ENCODE data around the gene IFT81.
A peak's percentile ranks its signal among the peaks of the same experiment; 100 is the strongest.

The IFT81 gene

DNA sequence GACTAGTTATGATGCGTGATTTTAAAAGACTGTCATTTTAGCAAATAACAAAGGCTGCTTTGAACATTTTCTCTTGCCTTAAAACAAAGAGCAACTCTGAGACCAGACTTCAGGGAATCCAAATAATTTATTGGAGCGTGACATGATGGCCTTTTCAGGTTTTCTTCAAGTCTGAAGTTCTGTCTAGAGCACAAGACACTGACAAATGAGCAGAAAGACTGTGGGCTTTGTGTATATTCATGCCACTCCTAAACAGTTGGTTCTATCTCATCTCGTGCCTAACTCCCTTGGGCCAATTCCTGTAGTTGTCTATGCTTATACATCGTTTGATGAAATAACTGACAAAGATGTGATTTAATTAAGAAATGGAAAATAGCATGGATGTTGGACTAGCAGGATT lies 47.5 kb downstream of the IFT81 start:
- Histone ChIP-seq H3K27ac (no peak overlapping the region), H3K4me2 (no peak overlapping the region), H3K4me3 (no peak overlapping the region), H3K36me3 (peaks cover 23% of the 10 kb centered on the region), H3K27me3 (no peaks in the 10 kb centered on the region), H4K20me1 (no peaks in the 10 kb centered on the region), H3K9me3 (peaks cover 7% of the 10 kb centered on the region; the same call in 1 of the 2 replicates), H3K4me1 (peaks cover 18% of the 10 kb centered on the region), H3K9ac (no peak overlapping the region)
- no peak for TF ChIP-seq Cebpa-rat (IDR thresholded peaks at IDR 0.05)

DNA sequence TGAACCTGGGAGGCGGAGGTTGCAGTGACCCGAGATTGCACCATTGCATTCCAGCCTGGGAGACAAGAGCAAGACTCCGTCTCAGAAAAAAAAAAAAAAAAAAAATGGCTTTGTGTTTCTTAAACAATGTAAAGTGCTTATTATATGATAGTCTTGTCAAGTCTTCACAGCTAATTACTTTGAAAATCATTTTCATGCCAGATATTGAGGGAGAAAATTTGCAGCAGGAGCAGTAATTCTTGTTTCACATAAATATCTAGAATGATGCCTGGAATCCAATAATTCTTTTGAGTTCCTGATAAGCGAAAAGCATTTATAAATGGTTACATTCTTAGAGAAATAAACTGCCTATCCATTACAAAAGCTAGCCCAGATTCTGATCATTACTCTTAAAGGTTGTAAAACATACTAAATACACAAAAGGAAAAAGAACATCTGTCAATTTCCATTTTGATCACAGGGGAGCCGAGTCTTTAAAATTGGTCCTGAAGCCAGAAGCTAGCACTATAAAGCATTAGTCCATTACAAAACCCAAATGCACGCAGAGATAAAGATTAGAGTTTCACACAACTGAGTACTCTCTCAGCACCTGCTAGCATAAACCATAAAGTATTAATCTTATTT lies 50.3 kb downstream of the IFT81 start:
- H3K36me3 ChIP-seq: peaks cover 15% of the 10 kb centered on the region
- no peak overlapping the region for H3K27ac ChIP-seq
- no peak overlapping the region for H3K4me2 ChIP-seq
- peaks cover 26% of the 10 kb centered on the region for H3K4me1 ChIP-seq
- peaks cover 7% of the 10 kb centered on the region; the same call in 1 of the 2 replicates for H3K9me3 ChIP-seq
- no peaks in the 10 kb centered on the region for H4K20me1 ChIP-seq
- no peaks in the 10 kb centered on the region for H3K27me3 ChIP-seq
- H3K9ac ChIP-seq: no peak overlapping the region
- no peak for TF ChIP-seq Cebpa-rat (IDR thresholded peaks at IDR 0.05)
- H3K4me3 ChIP-seq: no peak overlapping the region

DNA sequence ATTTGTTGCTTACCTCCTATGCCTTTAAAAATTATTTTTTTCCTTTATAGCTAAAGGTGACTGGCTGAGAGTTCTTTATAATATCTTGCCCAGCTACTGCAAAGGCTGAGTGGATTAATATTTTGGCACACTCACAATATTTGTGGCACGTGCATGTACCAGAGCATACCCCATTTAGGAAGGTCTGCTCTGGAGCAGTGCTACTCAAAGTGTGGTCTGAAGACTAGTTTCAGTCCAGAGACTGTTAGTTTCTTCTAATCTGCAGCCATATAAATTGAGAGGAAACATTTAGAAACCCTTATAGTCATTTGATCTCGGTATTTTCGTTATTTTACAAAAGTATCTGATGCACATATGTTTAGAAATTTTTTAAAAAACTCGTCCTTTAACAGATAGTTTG lies 51.0 kb downstream of the IFT81 start:
- Histone ChIP-seq H3K36me3 (peaks cover 10% of the 10 kb centered on the region; the same call in 1 of the 2 replicates), H3K4me3 (no peak overlapping the region), H3K27ac (no peak overlapping the region), H3K27me3 (no peaks in the 10 kb centered on the region), H4K20me1 (no peaks in the 10 kb centered on the region), H3K9me3 (peaks cover 7% of the 10 kb centered on the region; the same call in 1 of the 2 replicates), H3K4me1 (peaks cover 26% of the 10 kb centered on the region), H3K4me2 (no peak overlapping the region), H3K9ac (no peak overlapping the region)
- no peak for TF ChIP-seq Cebpa-rat (IDR thresholded peaks at IDR 0.05)

DNA sequence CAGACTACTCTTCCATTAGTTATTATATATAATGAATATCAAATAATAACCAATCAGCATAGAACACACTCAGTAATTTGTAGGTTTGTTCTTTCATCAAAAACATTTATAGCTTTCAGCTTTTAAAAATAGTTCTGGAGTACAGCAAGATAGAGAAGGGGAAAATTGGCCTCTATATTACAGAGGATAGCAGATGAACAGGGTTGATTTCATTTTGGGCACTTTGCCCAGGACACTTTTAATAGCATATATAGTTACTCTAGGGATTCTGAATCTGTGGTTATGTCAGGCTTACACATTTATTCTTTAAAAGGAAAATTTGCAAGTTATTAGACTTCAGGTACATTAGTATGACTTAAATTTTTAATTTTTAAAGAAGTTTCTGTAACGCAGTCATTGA lies 52.6 kb downstream of the IFT81 start:
- H3K9ac ChIP-seq: no peak overlapping the region
- H3K27me3 ChIP-seq: no peaks in the 10 kb centered on the region
- TF ChIP-seq Cebpa-rat (IDR thresholded peaks at IDR 0.05): no peak
- H3K36me3 ChIP-seq: peaks cover 16% of the 10 kb centered on the region
- H3K27ac ChIP-seq: no peak overlapping the region
- no peak overlapping the region for H3K4me3 ChIP-seq
- peak overlapping the region; percentile 32 for H3K4me2 ChIP-seq
- peaks cover 7% of the 10 kb centered on the region; the same call in 1 of the 2 replicates for H3K9me3 ChIP-seq
- no peaks in the 10 kb centered on the region for H4K20me1 ChIP-seq
- peaks cover 26% of the 10 kb centered on the region for H3K4me1 ChIP-seq

DNA sequence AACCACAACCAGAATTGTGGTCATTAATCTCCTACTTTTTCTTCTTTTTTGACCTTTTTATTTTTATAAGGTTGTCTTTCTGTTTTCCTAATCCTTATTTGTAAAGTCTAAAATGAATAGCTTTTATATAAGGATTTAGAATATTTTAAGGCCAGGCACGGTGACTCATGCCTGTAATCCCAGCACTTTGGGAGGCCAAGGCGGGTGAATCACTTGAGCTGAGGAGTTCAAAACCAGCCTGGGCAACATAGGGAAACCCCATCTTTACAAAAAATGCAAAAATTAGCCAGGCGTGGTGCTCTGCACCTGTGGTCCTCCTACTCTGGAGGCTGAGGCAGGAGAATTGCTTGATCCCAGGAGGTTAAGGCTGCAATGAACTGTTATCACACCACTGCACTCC lies 55.1 kb downstream of the IFT81 start:
- Histone ChIP-seq H3K36me3 (peaks cover 37% of the 10 kb centered on the region), H4K20me1 (no peaks in the 10 kb centered on the region), H3K4me2 (peak overlapping the region; percentile 15), H3K27me3 (no peaks in the 10 kb centered on the region), H3K4me1 (peaks cover 26% of the 10 kb centered on the region), H3K9ac (no peak overlapping the region), H3K4me3 (no peak overlapping the region), H3K27ac (no peak overlapping the region), H3K9me3 (no peaks in the 10 kb centered on the region)
- TF ChIP-seq Cebpa-rat (IDR thresholded peaks at IDR 0.05): no peak

DNA sequence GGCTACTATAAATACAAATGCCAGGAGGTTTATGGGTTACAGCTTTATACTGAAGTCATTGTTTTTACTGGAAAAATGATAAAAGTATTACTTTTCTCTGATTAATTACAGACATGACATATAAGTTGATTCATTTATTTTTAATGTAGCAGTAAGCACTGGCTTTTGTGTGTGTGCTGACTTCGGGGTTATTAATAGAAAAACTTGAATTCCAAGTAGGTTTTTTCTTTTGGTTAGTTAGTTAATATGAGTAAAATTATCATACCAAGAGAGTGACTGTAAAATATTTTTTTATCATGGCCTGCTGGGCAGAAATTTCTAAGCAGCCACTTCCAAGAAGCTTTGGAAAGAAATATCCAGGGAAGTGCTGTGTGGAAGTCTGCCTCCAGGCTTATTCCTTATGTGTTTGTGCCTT lies 56.4 kb downstream of the IFT81 start:
- no peak for TF ChIP-seq Cebpa-rat (IDR thresholded peaks at IDR 0.05)
- Histone ChIP-seq H3K4me2 (no peak overlapping the region), H3K4me1 (peaks cover 26% of the 10 kb centered on the region), H3K36me3 (peaks cover 46% of the 10 kb centered on the region), H3K27ac (no peak overlapping the region), H3K27me3 (no peaks in the 10 kb centered on the region), H3K9me3 (peaks cover 8% of the 10 kb centered on the region), H4K20me1 (no peaks in the 10 kb centered on the region), H3K4me3 (no peak overlapping the region), H3K9ac (no peak overlapping the region)

DNA sequence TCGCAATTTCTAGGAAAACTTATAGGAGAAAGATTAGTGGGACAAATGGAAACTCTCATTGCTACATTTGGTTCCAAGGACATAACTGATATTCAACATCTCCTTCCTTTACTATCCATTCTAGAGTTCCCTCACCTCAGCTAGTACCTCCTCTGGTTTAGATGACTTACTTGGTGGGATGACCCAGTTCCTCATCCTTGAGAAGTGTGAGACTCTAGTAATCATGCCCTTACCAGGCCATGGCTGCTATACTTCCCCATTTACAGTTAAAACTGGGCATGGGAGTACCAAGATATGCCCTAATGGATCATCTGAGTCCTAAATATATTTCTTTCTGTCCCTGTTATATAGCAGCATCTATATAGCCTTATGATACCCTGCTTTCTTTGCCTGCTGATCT lies 58.1 kb downstream of the IFT81 start:
- Histone ChIP-seq H3K4me2 (no peak overlapping the region), H3K9me3 (peaks cover 20% of the 10 kb centered on the region), H3K27ac (no peak overlapping the region), H3K4me1 (peaks cover 11% of the 10 kb centered on the region), H3K36me3 (peaks cover 52% of the 10 kb centered on the region), H3K9ac (no peak overlapping the region), H4K20me1 (no peaks in the 10 kb centered on the region), H3K4me3 (no peak overlapping the region), H3K27me3 (no peaks in the 10 kb centered on the region)
- no peak for TF ChIP-seq Cebpa-rat (IDR thresholded peaks at IDR 0.05)

DNA sequence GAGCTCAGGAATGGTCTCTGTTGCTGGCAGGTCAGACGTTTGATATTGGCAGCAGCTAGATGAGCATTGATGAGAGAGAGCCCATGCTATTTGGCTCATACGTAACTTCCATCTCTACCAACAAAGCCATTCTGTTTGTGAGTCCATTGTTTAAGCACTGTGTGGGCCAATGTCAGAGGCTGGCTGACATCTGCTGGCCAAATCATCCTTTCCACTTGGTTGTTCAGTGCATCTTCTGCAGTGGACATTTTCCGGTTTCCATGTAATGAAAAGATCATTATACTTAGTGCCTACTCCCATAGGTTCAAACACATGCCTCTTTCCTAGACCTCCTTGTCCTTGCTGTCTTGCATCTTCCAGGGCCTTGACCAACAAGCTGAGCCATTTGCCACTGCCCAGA lies 59.2 kb downstream of the IFT81 start:
- Histone ChIP-seq H3K4me3 (no peak overlapping the region), H3K27ac (no peak overlapping the region), H3K27me3 (no peaks in the 10 kb centered on the region), H3K9ac (no peak overlapping the region), H4K20me1 (no peaks in the 10 kb centered on the region), H3K4me2 (no peak overlapping the region), H3K4me1 (peaks cover 9% of the 10 kb centered on the region), H3K36me3 (peaks cover 52% of the 10 kb centered on the region), H3K9me3 (peaks cover 20% of the 10 kb centered on the region)
- no peak for TF ChIP-seq Cebpa-rat (IDR thresholded peaks at IDR 0.05)

DNA sequence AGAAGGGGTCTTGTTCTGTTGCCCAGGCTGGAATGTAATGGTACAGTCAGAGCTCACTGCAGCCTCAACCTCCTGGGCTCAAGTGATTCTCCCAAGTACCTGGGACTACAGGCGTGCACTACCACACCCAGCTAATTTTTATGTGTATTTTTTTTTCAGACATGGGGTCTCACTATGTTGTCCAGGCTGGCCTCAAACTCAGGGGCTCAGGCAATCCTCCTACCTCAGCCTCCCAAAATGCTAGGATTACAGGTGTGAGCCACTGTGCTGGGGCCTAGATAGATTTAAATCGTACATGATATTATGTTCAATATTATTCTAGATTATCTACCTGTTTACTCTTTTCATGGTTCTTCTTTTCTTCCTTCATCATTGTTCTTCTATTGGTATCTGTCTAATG lies 61.5 kb downstream of the IFT81 start:
- no peaks in the 10 kb centered on the region for H3K27me3 ChIP-seq
- H3K4me2 ChIP-seq: no peak overlapping the region
- no peak overlapping the region for H3K9ac ChIP-seq
- no peaks in the 10 kb centered on the region for H4K20me1 ChIP-seq
- no peak overlapping the region for H3K27ac ChIP-seq
- no peaks in the 10 kb centered on the region for H3K4me1 ChIP-seq
- no peak for TF ChIP-seq Cebpa-rat (IDR thresholded peaks at IDR 0.05)
- H3K4me3 ChIP-seq: no peak overlapping the region
- H3K36me3 ChIP-seq: peaks cover 51% of the 10 kb centered on the region
- H3K9me3 ChIP-seq: peaks cover 20% of the 10 kb centered on the region

DNA sequence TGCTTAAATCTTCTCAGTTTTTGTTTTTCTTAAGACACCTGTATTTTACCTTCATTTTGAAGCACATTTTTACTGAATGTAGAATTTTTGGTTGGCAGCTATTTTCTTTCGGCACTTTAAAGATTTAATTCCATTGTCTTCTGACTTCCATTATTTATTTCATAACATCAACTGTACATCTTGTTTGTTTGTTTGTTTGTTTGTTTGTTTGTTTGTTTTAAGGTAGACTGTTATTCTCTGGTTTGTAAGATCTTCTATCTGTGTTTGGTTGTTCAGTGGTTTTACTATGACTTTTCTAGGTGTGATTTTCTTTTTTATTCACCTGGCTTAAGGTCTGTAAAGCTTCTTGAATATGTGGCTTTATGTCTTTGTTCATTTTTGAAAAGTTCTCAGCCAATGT lies 61.9 kb downstream of the IFT81 start:
- H3K27ac ChIP-seq: no peak overlapping the region

More for the DNA sequence above, 61.9 kb downstream of the IFT81 start:
- H3K9me3 ChIP-seq: peaks cover 20% of the 10 kb centered on the region
- peaks cover 49% of the 10 kb centered on the region for H3K36me3 ChIP-seq
- no peaks in the 10 kb centered on the region for H3K27me3 ChIP-seq
- no peak overlapping the region for H3K9ac ChIP-seq
- no peak overlapping the region for H3K4me2 ChIP-seq
- no peaks in the 10 kb centered on the region for H4K20me1 ChIP-seq
- no peak for TF ChIP-seq Cebpa-rat (IDR thresholded peaks at IDR 0.05)
- H3K4me3 ChIP-seq: no peak overlapping the region
- no peaks in the 10 kb centered on the region for H3K4me1 ChIP-seq

Data from BLaER1 (cell line).